Stimulated activated CD4-positive, alpha-beta T cell treated with anti-CD3 and anti-CD28 coated beads, Interleukin-2, amount 100 ng/mL, for 4 hours (primary cell): ENCODE data around the gene CDH3.

ENCODE experiments used
- DNase-seq: peaks from one replicate; pipeline ENCODE4 v3.0.0-alpha.2; 2020; ENCODE audit warnings: low read depth

Gene CDH3

DNA sequence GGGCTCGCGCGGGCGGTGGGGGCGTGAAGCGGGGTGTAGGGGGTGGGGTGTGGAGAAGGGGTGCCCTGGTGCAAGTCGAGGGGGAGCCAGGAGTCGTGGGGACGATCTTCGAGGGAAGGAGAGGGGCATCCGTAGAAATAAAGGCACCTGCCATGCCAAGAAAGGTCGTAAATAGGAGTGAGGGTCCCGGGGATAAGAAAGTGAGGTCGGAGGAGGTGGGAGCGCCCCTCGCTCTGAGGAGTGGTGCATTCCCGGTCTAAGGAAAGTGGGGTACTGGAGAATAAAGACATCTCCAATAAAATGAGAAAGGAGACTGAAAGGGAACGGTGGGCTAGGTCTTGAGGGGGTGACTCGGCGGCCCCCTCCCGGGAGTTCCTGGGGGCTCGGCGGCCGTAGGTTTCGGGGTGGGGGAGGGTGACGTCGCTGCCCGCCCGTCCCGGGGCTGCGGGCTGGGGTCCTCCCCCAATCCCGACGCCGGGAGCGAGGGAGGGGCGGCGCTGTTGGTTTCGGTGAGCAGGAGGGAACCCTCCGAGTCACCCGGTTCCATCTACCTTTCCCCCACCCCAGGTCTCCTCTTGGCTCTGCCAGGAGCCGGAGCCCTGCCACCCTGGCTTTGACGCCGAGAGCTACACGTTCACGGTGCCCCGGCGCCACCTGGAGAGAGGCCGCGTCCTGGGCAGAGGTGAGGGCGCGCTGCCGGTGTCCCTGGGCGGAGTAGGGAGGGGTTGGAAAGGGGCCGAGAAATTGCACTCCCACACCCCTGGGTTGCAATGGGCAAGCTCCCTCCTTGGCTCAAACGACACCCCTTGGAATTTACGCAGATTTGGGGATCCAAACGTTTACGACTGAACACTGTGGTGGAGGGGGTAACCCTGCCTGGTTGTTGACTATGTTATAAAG, 92.9 kb downstream of the CDH3 start:
- no peak for DNase-seq

GRCh38 chr16:68739964-68740627, 95.0 kb downstream of the CDH3 start:
- no peak for DNase-seq

- no peak for DNase-seq
Measured at GRCh38 chr16:68740628-68741346, 95.7 kb downstream of the CDH3 start.

- DNase-seq = no peak
Measured at GRCh38 chr16:68743664-68744063, 98.6 kb downstream of the CDH3 start.

DNA sequence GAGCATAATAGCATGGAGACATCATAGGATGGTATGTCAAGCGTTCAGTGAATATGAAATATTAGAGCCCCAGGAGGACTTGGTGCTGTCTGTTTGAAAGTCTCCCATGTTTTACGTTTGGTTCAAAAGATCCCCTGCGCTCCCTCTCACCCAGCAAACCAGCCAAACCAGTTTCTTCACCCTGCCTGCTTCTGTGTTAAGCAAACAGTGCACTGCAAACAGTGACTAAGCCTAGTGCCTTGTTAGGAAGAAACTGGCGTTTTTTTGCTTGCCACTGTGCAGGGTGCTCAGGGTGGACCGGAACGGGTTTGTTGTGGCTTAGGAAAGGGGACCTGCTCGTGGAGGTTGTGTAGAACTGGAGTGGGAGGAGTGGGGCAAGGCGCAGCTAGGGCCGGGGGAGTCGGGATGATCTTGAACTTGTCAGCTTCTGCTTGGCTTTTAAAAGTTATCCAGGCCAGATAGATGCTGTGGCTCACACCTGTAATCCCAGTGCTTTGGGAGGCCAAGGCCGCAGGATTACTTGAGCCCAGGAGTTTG, 99.7 kb downstream of the CDH3 start:
- no peak for DNase-seq

DNA sequence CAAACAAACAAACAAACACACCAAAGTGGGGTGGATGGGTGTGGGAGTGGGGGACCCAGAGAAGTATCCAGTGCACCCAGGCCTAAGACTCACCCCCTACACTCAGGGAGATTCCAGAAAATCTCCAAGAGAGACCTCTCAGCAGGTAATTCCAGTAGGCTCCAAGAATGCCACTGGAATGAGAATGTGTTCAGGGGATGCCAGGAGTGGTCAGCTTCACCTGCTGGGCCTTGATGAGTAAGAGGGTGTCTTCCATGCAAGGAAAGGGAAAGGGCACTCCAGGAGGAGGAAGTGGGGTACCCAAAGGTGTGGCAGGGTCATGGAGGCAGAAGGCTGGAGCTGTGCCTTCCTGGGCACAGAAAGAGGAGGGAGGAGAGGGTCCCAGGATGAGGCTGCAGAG, 101.8 kb downstream of the CDH3 start:
- no peak for DNase-seq

DNA sequence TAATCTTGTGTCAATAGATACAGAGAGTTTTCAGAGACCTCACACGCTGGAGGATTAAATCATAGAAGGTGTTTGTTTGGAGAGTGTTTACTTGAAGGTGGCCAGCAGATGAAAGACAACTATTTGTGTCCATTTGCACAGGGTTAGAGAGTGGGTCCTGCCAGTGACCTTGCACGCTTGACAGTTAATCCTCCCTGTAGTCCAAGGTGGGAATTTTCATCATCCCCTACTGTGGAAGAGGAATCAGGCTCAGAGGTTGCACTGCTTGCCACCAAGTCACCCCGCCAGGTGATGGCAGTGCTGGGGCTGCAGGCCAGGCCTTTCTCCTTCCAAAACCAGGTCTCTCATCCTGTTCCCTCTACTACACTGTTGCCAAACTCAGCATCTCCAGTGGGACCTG, 104.3 kb downstream of the CDH3 start:
- DNase-seq = no peak
